B cell (primary cell): Measurements from ENCODE around the gene FGF10. TPM values are rescaled to one million over a fixed set of nuclear protein-coding genes. Genes with fewer than 3 reads are reported as not detected.

Experiments used
- ATAC-seq: fragments of 200-7000 bp; cut with Tn5 transposase; one replicate; pipeline ENCODE4 v1.10.0; 2021; ENCODE audit warnings: low read depth, mild to moderate bottlenecking, moderate number of reproducible peaks, moderate library complexity
- CTCF ChIA-PET: fragments of 350-600 bp; sonication (Branson Sonifier 250); formaldehyde crosslinking; loops from one replicate; lab custom pipeline; 2021; ENCODE audit warnings: antibody characterized with exemption, inconsistent platforms; lab: Charles Lee
- POLR2A ChIA-PET: fragments of 350-600 bp; sonication (Branson Sonifier 250); formaldehyde crosslinking; loops from one replicate; lab custom pipeline; 2021; ENCODE audit warnings: antibody characterized with exemption; lab: Charles Lee
- DNase-seq: peaks from one replicate; pipeline ENCODE4 v3.0.0; 2013
- H2AFZ ChIP-seq: 2 replicates; pipeline ENCODE4 v1.6.1; 2012; ENCODE audit warnings: mild to moderate bottlenecking, low read depth, low read length; ENCODE audit not compliant: insufficient read depth, poor library complexity, severe bottlenecking
- H3K27ac ChIP-seq, 2 donors: 1 replicate in 1 of 2; 2 replicates in 1 of 2; pipeline ENCODE4 v1.5.1; 2012 to 2013; ENCODE audit warnings: low read length in 2 of 2, mild to moderate bottlenecking in 2 of 2, moderate library complexity in 1 of 2
- H3K27me3 ChIP-seq, 4 experiments: fragments of 200-600 bp in 1 of 4; sonication (generic) in 1 of 4; replicated peaks in 1 of 4; 1 replicate in 2 of 4; 2 replicates in 2 of 4; pipeline versions ENCODE4 v1.6.1 to v1.7.0; 2013 to 2016; ENCODE audit warnings: low read length in 3 of 4, mild to moderate bottlenecking in 2 of 4, mixed read lengths in 1 of 4, moderate library complexity in 1 of 4; ENCODE audit not compliant: insufficient read depth in 4 of 4, control insufficient read depth in 3 of 4; ENCODE audit errors: control extremely low read depth in 1 of 4
- H3K36me3 ChIP-seq, 2 experiments: replicated peaks in 1 of 2; 1 replicate in 1 of 2; 2 replicates in 1 of 2; pipeline versions ENCODE4 v1.6.1 to v1.7.1; 2013; ENCODE audit warnings: low read length in 1 of 2; ENCODE audit not compliant: insufficient read depth in 2 of 2, control insufficient read depth in 1 of 2; ENCODE audit errors: control extremely low read depth in 1 of 2, extremely low read depth in 1 of 2
- H3K4me1 ChIP-seq, 2 donors: fragments of 200-600 bp in 1 of 2; sonication (generic) in 1 of 2; 1 replicate in 1 of 2; 2 replicates in 1 of 2; pipeline versions ENCODE4 v1.5.1 to v1.6.1; 2013 to 2017; ENCODE audit warnings: low read length in 2 of 2; ENCODE audit not compliant: control insufficient read depth in 2 of 2, insufficient read depth in 2 of 2
- H3K4me2 ChIP-seq: replicated peaks from 2 replicates; pipeline ENCODE3; 2012; ENCODE audit warnings: mild to moderate bottlenecking, low read depth, low read length; ENCODE audit not compliant: poor library complexity, severe bottlenecking
- H3K4me3 ChIP-seq, 5 experiments: fragments of 200-600 bp in 1 of 5; sonication (generic) in 1 of 5; 1 replicate in 3 of 5; 2 replicates in 2 of 5; pipeline versions ENCODE4 v1.5.1 to v1.7.0; 2011 to 2016; ENCODE audit warnings: low read length in 4 of 5, mild to moderate bottlenecking in 4 of 5, low read depth in 2 of 5, control low read depth in 1 of 5, moderate library complexity in 1 of 5; ENCODE audit not compliant: insufficient read depth in 1 of 5; ENCODE audit errors: control extremely low read depth in 1 of 5, extremely low read depth in 1 of 5
- H3K79me2 ChIP-seq: fragments of 200-600 bp; sonication (generic); one replicate; pipeline ENCODE4 v1.6.0; 2016; ENCODE audit warnings: low read length; ENCODE audit not compliant: control insufficient read depth, insufficient read depth
- H3K9ac ChIP-seq: fragments of 200-600 bp; sonication (generic); 2 replicates; pipeline ENCODE4 v1.6.1; 2017; ENCODE audit warnings: mild to moderate bottlenecking, low read length, moderate library complexity
- H3K9me3 ChIP-seq, 3 donors: one replicate each; pipeline versions ENCODE4 v1.6.1 to v1.7.1; 2013; ENCODE audit warnings: low read length in 2 of 3; ENCODE audit not compliant: control insufficient read depth in 2 of 3, insufficient read depth in 1 of 3; ENCODE audit errors: control extremely low read depth in 1 of 3
- H4K20me1 ChIP-seq: 2 replicates; pipeline ENCODE4 v1.6.0; 2012; ENCODE audit warnings: mild to moderate bottlenecking, low read length; ENCODE audit not compliant: insufficient read depth, control insufficient read depth, poor library complexity, severe bottlenecking
- H3K27ac Mint-ChIP-seq: one replicate; pipeline ENCODE4 v1.8.0; 2021; ENCODE audit warnings: mixed read lengths
- H3K27me3 Mint-ChIP-seq: one replicate; pipeline ENCODE4 v1.8.0; 2021; ENCODE audit warnings: mixed read lengths
- H3K4me1 Mint-ChIP-seq: one replicate; pipeline ENCODE4 v1.8.0; 2021; ENCODE audit warnings: mixed read lengths
- H3K4me3 Mint-ChIP-seq: one replicate; pipeline ENCODE4 v1.8.0; 2021; ENCODE audit warnings: mixed read lengths
- H3K9me3 Mint-ChIP-seq: one replicate; pipeline ENCODE4 v1.8.0; 2022; ENCODE audit warnings: mixed read lengths; ENCODE audit not compliant: insufficient read depth
- CTCF ChIP-seq: fragments of 200-600 bp; IDR thresholded peaks from one replicate; pipeline ENCODE4 v1.8.0; 2022; ENCODE audit warnings: antibody characterized with exemption, mild to moderate bottlenecking
- EZH2 ChIP-seq: IDR thresholded peaks from 2 replicates; pipeline ENCODE4 v1.6.1; 2012; ENCODE audit warnings: borderline replicate concordance, low read depth, mild to moderate bottlenecking, moderate library complexity, low read length; ENCODE audit not compliant: insufficient read depth, poor library complexity, severe bottlenecking
- WGBS: methylation state at CpG from one replicate; pipeline ENCODE4 v1.1.5; 2013; ENCODE audit warnings: missing lambda C conversion rate; ENCODE audit not compliant: insufficient coverage; 5-methylcytosine and 5-hydroxymethylcytosine counted together
- intact Hi-C: fragments of 100-400 bp; cut with micrococcal nuclease; formaldehyde crosslinking; loops from one replicate; pipeline ENCODE4 v1.10.0; 2022
- polyA plus RNA-seq: library from polyadenylated mRNA; depleted of rRNA; stranded (reverse); fragments of >200 nt; gene quantifications from 2 replicates; pipeline ENCODE4 v1.2.3, GENCODE V29; 2012
- total RNA-seq, 2 donors: library from RNA; stranded (reverse); fragments of 120-200 nt in 1 of 2; gene quantifications; 1 replicate in 1 of 2; 2 replicates in 1 of 2; pipeline versions ENCODE4 v1.2.3 to v1.2.4, GENCODE V29; 2013 to 2022

The FGF10 gene
- total and polyA plus RNA-seq, 2 donors (not counting 1 experiment from before 2014, with no cell fraction given): not detected

- no peaks in the 10 kb centered on the region for H3K4me1 Mint-ChIP-seq
- H3K4me1 ChIP-seq: no peaks in the 10 kb centered on the region
- no peak overlapping the region for H2AFZ ChIP-seq
- no peaks in the 10 kb centered on the region for H4K20me1 ChIP-seq
- DNase-seq: no peak
- no peaks in the 10 kb centered on the region for H3K9me3 Mint-ChIP-seq
- H3K4me3 ChIP-seq: no peak overlapping the region
- no peak overlapping the region for H3K4me3 Mint-ChIP-seq
- no peaks in the 10 kb centered on the region for H3K79me2 ChIP-seq
- no peaks in the 10 kb centered on the region for H3K36me3 ChIP-seq
- ChIA-PET CTCF (no interaction called here), POLR2A (no interaction called here)
- 100% methylated on average over 1 of the region's 1 CpG for WGBS
- no peak overlapping the region for H3K9ac ChIP-seq
- no peaks in the 10 kb centered on the region for H3K27me3 Mint-ChIP-seq
- H3K9me3 ChIP-seq: no peaks in the 10 kb centered on the region
- no peak overlapping the region for H3K27ac ChIP-seq
- H3K27me3 ChIP-seq: no peaks in the 10 kb centered on the region
- ATAC-seq: no peak
- H3K27ac Mint-ChIP-seq: no peak overlapping the region
- TF ChIP-seq EZH2: no peak
- no peak for TF ChIP-seq CTCF
- H3K4me2 ChIP-seq: no peak overlapping the region
- intact Hi-C loops: no loop called here
Observed at GRCh38 chr5:44334622-44335021, 54.6 kb downstream of the FGF10 start.

- Histone ChIP-seq H3K4me3 (no peak overlapping the region), H3K4me1 (no peaks in the 10 kb centered on the region), H3K27me3 (no peaks in the 10 kb centered on the region), H3K27ac (no peak overlapping the region), H3K36me3 (no peaks in the 10 kb centered on the region), H2AFZ (no peak overlapping the region), H4K20me1 (no peaks in the 10 kb centered on the region), H3K9me3 (peaks cover 0 to 5% (median 0%) of the 10 kb centered on the region in 3 donors), H3K9ac (no peak overlapping the region), H3K4me2 (no peak overlapping the region), H3K79me2 (no peaks in the 10 kb centered on the region)
- intact Hi-C loops: no loop called here
- H3K27ac Mint-ChIP-seq: no peak overlapping the region
- ChIA-PET CTCF (interaction anchor here (0.6 kb wide), 1 partner anchor 18 kb away, joined by 3 read pairs; no protein-coding TSS in a partner anchor), POLR2A (no interaction called here)
- 0% methylated on average over 1 of the region's 3 CpGs for WGBS
- no peaks in the 10 kb centered on the region for H3K27me3 Mint-ChIP-seq
- no peak for DNase-seq
- no peaks in the 10 kb centered on the region for H3K9me3 Mint-ChIP-seq
- H3K4me3 Mint-ChIP-seq: no peak overlapping the region
- TF ChIP-seq CTCF (peak; percentile 40), EZH2 (no peak)
- ATAC-seq: no peak
- no peaks in the 10 kb centered on the region for H3K4me1 Mint-ChIP-seq
Observed at GRCh38 chr5:44332285-44332971, 56.8 kb downstream of the FGF10 start.
